GOT3 (cell line): Measurements from ENCODE around the gene TOPAZ1.

Source experiments
- DNase-seq: peaks from one replicate; lab custom pipeline; 2025; ENCODE audit warnings: mixed read lengths; lab: John Stamatoyannopoulos, UW

Gene TOPAZ1

GRCh38 chr3:44241706-44242105 is at the start of gene TOPAZ1:
Gene TOPAZ1, plus strand, starts transcription at chr3:44241886. Its CDS starts 168 bp downstream, at chr3:44242054.
- DNase-seq: no peak

- no peak for DNase-seq
Observed at GRCh38 chr3:44198284-44199269, 43.1 kb upstream of the TOPAZ1 start.

- DNase-seq: no peak
Observed at GRCh38 chr3:44206261-44206660, 35.4 kb upstream of the TOPAZ1 start.

GRCh38 chr3:44206862-44207652 is 34.6 kb upstream of the TOPAZ1 start:
- no peak for DNase-seq

- no peak for DNase-seq
Observed at GRCh38 chr3:44208086-44208485, 33.6 kb upstream of the TOPAZ1 start.

GRCh38 chr3:44208568-44208967 is 33.1 kb upstream of the TOPAZ1 start:
- DNase-seq: no peak

- DNase-seq: no peak
Observed at GRCh38 chr3:44210967-44211366, 30.7 kb upstream of the TOPAZ1 start.

- DNase-seq: no peak
Observed at GRCh38 chr3:44222337-44222736, 19.3 kb upstream of the TOPAZ1 start.

GRCh38 chr3:44223299-44223698 is 18.4 kb upstream of the TOPAZ1 start:
- no peak for DNase-seq

- no peak for DNase-seq
Observed at GRCh38 chr3:44224131-44224530, 17.6 kb upstream of the TOPAZ1 start.

- DNase-seq: no peak
Observed at GRCh38 chr3:44226573-44226972, 15.1 kb upstream of the TOPAZ1 start.

GRCh38 chr3:44227632-44228031 is 14.1 kb upstream of the TOPAZ1 start:
- DNase-seq: no peak

GRCh38 chr3:44228900-44229299 is 12.8 kb upstream of the TOPAZ1 start:
- no peak for DNase-seq

GRCh38 chr3:44232407-44232806 is 9.3 kb upstream of the TOPAZ1 start:
- no peak for DNase-seq

GRCh38 chr3:44234648-44235268 is 6.9 kb upstream of the TOPAZ1 start:
- DNase-seq: no peak

GRCh38 chr3:44235604-44236484 is 5.8 kb upstream of the TOPAZ1 start:
- DNase-seq: peak; percentile 22

- no peak for DNase-seq
Observed at GRCh38 chr3:44236485-44236908, 5.2 kb upstream of the TOPAZ1 start.

GRCh38 chr3:44237161-44237560 is 4.5 kb upstream of the TOPAZ1 start:
- no peak for DNase-seq

GRCh38 chr3:44237665-44238064 is 4.0 kb upstream of the TOPAZ1 start:
- DNase-seq: no peak

GRCh38 chr3:44238889-44239288 is 2.8 kb upstream of the TOPAZ1 start:
- no peak for DNase-seq

GRCh38 chr3:44240061-44240460 is 1.6 kb upstream of the TOPAZ1 start:
- DNase-seq: no peak
